Urothelium cell line (cell line): Measurements from ENCODE around the gene GCN1.
A peak's percentile ranks its signal among the peaks of the same experiment; 100 is the strongest.

Experiments used
- DNase-seq: peaks from one replicate; pipeline ENCODE4 v3.0.0; 2011; ENCODE audit warnings: low spot score, mixed read lengths
- FAIRE-seq: peaks from 2 replicates; lab custom pipeline; 2011; peaks lifted over from hg19 to GRCh38; lab: Jason Lieb, UNC

Gene GCN1

GRCh38 chr12:120121766-120122293, 72.7 kb downstream of the GCN1 start:
- FAIRE-seq: no peak

GRCh38 chr12:120121343-120121742, 73.2 kb downstream of the GCN1 start:
- no peak for DNase-seq
- no peak for FAIRE-seq

More at GRCh38 chr12:120121766-120122293, 72.7 kb downstream of the GCN1 start:
- DNase-seq: no peak

GRCh38 chr12:120119271-120119973, 75.1 kb downstream of the GCN1 start:
- DNase-seq (no peak), FAIRE-seq (no peak)

GRCh38 chr12:120118321-120119061, 76.0 kb downstream of the GCN1 start:
- FAIRE-seq: no peak
- DNase-seq: peak; percentile 53

- DNase-seq: no peak
- FAIRE-seq: no peak
Measured at GRCh38 chr12:120117961-120118320, 76.6 kb downstream of the GCN1 start.

DNA sequence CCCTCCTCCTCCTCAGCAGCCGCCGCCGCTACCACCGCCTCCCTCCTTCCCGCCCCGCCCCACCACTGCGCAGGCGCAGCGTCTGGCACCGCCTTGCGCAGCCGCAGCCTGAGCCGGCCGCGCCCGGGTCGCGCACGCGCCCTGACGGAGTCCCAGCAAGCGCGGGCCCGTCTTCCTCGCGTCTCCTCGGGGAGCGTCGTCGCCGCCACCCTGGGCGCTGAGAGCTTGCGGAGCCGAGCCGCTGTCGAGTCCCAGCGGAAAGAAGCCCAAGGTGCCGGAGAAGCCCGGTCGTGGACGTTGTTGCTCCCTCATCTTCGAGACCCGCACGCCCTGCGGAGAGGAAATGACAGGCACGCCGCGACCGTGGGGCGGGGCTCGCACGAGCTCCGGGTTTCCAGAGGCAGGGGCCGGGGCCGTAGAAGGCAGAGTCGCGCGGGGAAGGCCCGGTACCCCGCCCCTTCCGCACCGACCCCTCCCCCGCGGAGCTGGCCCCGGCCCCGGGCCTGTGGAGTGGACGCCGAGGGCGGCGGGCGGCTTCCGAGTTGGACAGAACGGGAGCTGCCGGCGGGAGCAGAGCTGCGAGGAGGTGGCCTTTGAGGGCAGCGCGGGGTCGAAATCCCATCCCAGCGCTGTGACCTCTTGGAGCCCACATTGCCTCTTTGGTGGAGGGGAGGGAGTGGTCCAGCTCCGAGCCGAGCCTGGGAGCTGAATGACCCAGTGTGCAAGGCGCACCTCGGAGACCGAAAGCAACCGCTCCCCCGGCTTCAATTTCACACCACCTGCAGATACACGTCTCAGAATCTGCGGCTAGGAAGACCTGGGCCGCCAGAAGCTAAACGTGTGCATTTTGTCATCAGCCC, 77.5 kb downstream of the GCN1 start:
- peak; percentile 99 for DNase-seq
- FAIRE-seq: peak; percentile 77

DNA sequence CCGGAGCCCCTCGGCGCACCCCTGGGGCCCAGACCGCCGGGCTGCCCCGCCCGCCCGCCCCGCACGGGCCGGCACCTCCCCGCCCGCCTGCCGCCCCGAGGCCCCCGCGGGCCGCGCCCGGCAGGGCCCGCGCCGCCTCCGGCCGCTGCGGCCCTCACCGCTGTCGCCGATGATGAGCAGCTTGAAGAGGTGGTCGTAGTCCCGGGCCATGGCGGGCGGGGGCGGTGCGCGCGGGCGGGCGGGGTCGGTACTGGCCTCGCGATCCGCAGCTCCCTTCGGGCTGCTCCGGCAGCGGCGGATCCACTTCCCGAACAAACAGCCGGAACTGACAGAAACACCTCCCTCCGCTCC, 78.1 kb downstream of the GCN1 start, which contains the start of gene RAB35:
Gene RAB35, minus strand, starts transcription at position 313 of the 351 bp plus-strand sequence. Its CDS starts 103 bp downstream, at position 210.
- FAIRE-seq: no peak
- no peak for DNase-seq

- DNase-seq (peak; percentile 59), FAIRE-seq (no peak)
Measured at GRCh38 chr12:120115692-120116440, 78.6 kb downstream of the GCN1 start.

GRCh38 chr12:120115066-120115465, 79.4 kb downstream of the GCN1 start:
- FAIRE-seq: no peak
- DNase-seq: no peak

DNA sequence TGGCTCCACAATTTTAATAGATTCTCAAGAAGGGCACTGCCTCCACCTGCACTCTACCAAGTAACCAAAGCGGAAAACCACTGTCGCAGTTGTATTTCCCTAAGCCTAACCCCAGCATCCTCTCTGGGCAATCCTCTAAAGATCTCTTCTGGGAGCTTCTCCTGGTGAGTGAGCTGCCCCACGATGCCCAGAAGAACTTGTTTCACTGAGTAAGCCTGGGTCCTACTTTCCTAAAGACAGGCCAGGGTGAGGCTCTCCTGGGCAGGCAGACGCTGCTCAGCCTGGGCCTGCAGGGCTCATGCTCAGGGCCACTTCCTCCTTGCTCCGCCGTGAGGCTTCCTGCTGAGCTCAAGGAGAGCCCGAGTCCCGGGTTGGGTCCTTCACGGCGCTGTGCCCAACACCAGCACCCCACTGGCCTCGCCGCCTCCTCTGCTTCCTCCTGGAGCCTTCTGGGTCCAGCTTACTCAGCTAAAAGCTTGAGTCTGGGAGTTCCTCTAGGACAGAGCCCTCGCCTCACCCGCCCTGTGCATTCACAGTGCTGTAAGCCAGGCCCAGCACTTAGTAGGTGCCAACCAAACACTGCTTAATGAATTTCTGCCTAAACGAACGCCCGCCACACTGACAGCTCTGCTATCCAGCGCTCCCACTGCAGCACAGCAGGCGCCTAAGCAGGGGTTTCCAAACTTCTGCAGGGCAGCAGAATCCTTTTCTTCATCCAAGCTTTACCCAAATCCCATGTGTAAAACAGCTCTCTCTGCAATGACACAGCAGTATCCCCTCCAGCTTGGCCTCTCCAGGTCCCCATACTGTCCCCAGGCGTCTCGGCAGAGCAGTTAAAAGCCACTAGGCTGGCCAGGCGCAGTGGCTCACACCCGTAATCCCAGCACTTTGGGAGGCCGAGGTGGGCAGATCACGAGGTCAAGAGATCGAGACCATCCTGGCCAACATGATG, 83.7 kb downstream of the GCN1 start:
- no peak for FAIRE-seq
- DNase-seq: no peak

GRCh38 chr12:120109570-120110267, 84.8 kb downstream of the GCN1 start:
- FAIRE-seq (no peak), DNase-seq (no peak)

DNA sequence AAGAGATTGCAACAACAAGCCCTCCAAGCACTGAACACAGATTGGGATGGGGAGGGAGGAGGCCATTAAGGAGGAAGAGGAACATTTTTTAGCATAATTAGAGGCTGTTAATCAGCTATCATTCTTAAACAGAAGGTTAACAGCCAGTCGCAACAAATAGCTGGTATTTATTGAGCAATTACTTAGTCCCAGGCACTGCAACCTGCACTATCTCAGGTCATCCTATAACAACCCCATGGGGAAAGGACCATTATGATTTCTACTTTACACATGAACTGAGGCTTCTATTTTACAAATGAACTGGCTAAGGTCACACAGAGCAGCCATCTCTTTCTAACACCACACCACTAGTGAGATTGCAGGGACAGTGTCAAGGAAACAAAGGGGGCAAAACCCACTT, 88.4 kb downstream of the GCN1 start:
- FAIRE-seq: no peak
- DNase-seq: no peak

- no peak for DNase-seq
- no peak for FAIRE-seq
Measured at GRCh38 chr12:120103371-120103770, 91.1 kb downstream of the GCN1 start.

DNA sequence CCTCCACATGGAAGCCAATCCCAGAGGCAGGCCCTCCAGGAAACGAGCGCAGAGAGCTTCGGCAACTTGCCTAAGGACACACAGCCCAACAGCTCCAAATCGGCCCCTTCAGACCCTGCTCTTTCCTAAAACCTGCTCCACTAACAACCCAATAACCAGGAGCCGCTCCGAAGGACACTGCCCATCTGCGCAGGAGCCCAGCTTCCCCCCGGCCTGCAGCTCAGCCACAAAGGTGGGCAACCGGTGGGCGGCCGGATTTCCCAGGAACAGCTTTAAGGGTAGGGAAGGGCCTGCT, 91.5 kb downstream of the GCN1 start:
- DNase-seq (no peak), FAIRE-seq (no peak)

GRCh38 chr12:120102189-120103043, 92.1 kb downstream of the GCN1 start:
- FAIRE-seq: no peak
- DNase-seq: no peak

DNA sequence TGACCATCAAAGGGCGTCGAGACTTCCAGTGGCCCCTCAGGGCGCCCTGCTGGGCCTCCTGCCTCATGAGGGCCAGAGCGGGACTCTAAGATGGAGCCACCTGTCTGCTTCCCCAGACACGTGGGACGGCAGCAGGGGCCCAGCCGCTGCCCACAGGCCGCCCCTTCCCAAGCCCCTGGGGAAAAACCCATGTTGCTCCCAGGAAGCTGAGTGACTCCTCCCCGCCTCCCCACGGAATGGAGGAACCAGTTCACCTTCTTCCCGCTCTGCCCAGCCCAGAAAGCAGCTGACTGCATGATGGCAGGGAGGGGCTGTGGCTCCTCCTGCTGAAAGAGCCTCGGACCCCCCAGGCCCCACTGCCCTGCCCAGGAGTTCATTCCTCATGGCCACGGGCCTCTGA, 92.9 kb downstream of the GCN1 start:
- DNase-seq: no peak
- FAIRE-seq: no peak

DNA sequence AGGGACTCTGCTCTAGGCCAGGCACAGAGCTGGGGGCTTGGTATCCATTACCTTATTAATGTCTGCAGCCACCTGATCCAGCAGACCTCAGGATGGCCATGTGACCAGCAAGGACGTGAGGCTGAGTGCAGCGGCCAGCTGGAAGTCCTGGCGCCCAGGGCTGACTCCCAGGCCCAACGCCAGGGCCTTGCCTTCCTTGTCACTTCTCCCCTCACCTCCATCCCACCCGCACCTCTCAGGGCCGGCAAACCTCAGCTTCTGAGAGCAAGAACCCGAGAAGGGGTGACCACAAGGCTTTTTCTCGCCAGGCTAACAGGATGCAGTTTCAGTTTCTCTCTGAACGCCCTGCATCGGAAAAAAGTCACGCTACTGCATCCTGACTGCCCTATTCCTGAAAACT, 93.3 kb downstream of the GCN1 start:
- FAIRE-seq: no peak
- no peak for DNase-seq

GRCh38 chr12:120100630-120101029, 93.9 kb downstream of the GCN1 start:
- no peak for FAIRE-seq
- DNase-seq: no peak
